GM18861 (cell line): ENCODE measurements around the gene RSPH4A.
A peak's percentile ranks its signal among the peaks of the same experiment; 100 is the strongest.
"Not testable (repeated sequence)": the region's sequence is repeated elsewhere in the genome, so short reads cannot be mapped to it uniquely, and the experiment has no call there.

Source experiments
- ATAC-seq: cut with Tn5 transposase; IDR thresholded peaks from one replicate; pipeline ENCODE4 v1.9.1; 2021; ENCODE audit not compliant: unreplicated experiment

The RSPH4A gene

GRCh38 chr6:116624036-116624805 lies 7.9 kb downstream of the RSPH4A start:
- no peak for ATAC-seq

GRCh38 chr6:116625872-116626271 lies 9.6 kb downstream of the RSPH4A start:
- no peak for ATAC-seq

- ATAC-seq: no peak
Measured at GRCh38 chr6:116629563-116629981, 13.3 kb downstream of the RSPH4A start.

- ATAC-seq: no peak
Measured at GRCh38 chr6:116631379-116631990, 15.2 kb downstream of the RSPH4A start.

- ATAC-seq: no peak
Measured at GRCh38 chr6:116633685-116634084, 17.4 kb downstream of the RSPH4A start.

- no peak for ATAC-seq
Measured at GRCh38 chr6:116648156-116648555, 31.9 kb downstream of the RSPH4A start.

- no peak for ATAC-seq
Measured at GRCh38 chr6:116649129-116649528, 32.9 kb downstream of the RSPH4A start.

GRCh38 chr6:116651916-116652315 lies 35.6 kb downstream of the RSPH4A start:
- ATAC-seq: no peak

- ATAC-seq: no peak
Measured at GRCh38 chr6:116661594-116661993, 45.3 kb downstream of the RSPH4A start.

GRCh38 chr6:116662202-116662601 lies 45.9 kb downstream of the RSPH4A start:
- no peak for ATAC-seq

GRCh38 chr6:116663308-116663707 lies 47.0 kb downstream of the RSPH4A start:
- ATAC-seq: no peak

GRCh38 chr6:116664169-116664568 lies 47.9 kb downstream of the RSPH4A start:
- ATAC-seq: not testable (repeated sequence)

GRCh38 chr6:116665464-116665863 lies 49.2 kb downstream of the RSPH4A start:
- no peak for ATAC-seq

GRCh38 chr6:116666869-116667268 lies 50.6 kb downstream of the RSPH4A start:
- peak; percentile 38 for ATAC-seq

- no peak for ATAC-seq
Measured at GRCh38 chr6:116667623-116668022, 51.3 kb downstream of the RSPH4A start.

GRCh38 chr6:116672306-116672705 lies 56.0 kb downstream of the RSPH4A start:
- ATAC-seq: no peak

GRCh38 chr6:116676021-116676420 lies 59.7 kb downstream of the RSPH4A start:
- no peak for ATAC-seq

- ATAC-seq: peak; percentile 91
Measured at GRCh38 chr6:116680880-116681672, 64.8 kb downstream of the RSPH4A start, which contains the start of gene KPNA5. KPNA5 (plus strand) TSS chr6:116681211; CDS start chr6:116681335, 124 bp downstream.

- ATAC-seq: peak; percentile 38
Measured at GRCh38 chr6:116682334-116682712, 66.0 kb downstream of the RSPH4A start.
